Stimulated activated CD4-positive, alpha-beta T cell treated with anti-CD3 and anti-CD28 coated beads, Interleukin-4, amount 100 ng/mL, for 24 hours (primary cell): Measurements from ENCODE around the gene CEP250.
"Not testable (repeated sequence)": the region's sequence is repeated elsewhere in the genome, so short reads cannot be mapped to it uniquely, and the experiment has no call there.

ENCODE experiments used
- DNase-seq: peaks from one replicate; pipeline ENCODE4 v3.0.0-alpha.2; 2020

CEP250 gene

GRCh38 chr20:35453647-35454046 lies 1.8 kb upstream of the CEP250 start:
- no peak for DNase-seq

GRCh38 chr20:35456700-35457099 lies 1.3 kb downstream of the CEP250 start:
- not testable (repeated sequence) for DNase-seq

GRCh38 chr20:35457539-35457938 lies 2.1 kb downstream of the CEP250 start:
- DNase-seq: not testable (repeated sequence)

GRCh38 chr20:35458388-35458787 lies 3.0 kb downstream of the CEP250 start:
- DNase-seq: no peak

- no peak for DNase-seq
Measured at GRCh38 chr20:35461620-35462019, 6.2 kb downstream of the CEP250 start.

GRCh38 chr20:35462351-35462750 lies 7.0 kb downstream of the CEP250 start:
- no peak for DNase-seq

GRCh38 chr20:35463455-35464300 lies 8.3 kb downstream of the CEP250 start:
- DNase-seq: peak; percentile 67

GRCh38 chr20:35465976-35466375 lies 10.6 kb downstream of the CEP250 start:
- DNase-seq: no peak

GRCh38 chr20:35466856-35467255 lies 11.5 kb downstream of the CEP250 start:
- no peak for DNase-seq

GRCh38 chr20:35467339-35468224 lies 12.2 kb downstream of the CEP250 start:
- DNase-seq: no peak

GRCh38 chr20:35468671-35469334 lies 13.4 kb downstream of the CEP250 start:
- no peak for DNase-seq

GRCh38 chr20:35472209-35472608 lies 16.8 kb downstream of the CEP250 start:
- DNase-seq: no peak

GRCh38 chr20:35473684-35474083 lies 18.3 kb downstream of the CEP250 start:
- no peak for DNase-seq

- no peak for DNase-seq
Measured at GRCh38 chr20:35474303-35474871, 19.0 kb downstream of the CEP250 start.

GRCh38 chr20:35476288-35476687 lies 20.9 kb downstream of the CEP250 start:
- no peak for DNase-seq

- DNase-seq: no peak
Measured at GRCh38 chr20:35478804-35479472, 23.5 kb downstream of the CEP250 start.

GRCh38 chr20:35479798-35480197 lies 24.4 kb downstream of the CEP250 start:
- no peak for DNase-seq

- no peak for DNase-seq
Measured at GRCh38 chr20:35487479-35487878, 32.1 kb downstream of the CEP250 start.

GRCh38 chr20:35489717-35490116 lies 34.3 kb downstream of the CEP250 start:
- DNase-seq: no peak

- peak; percentile 59 for DNase-seq
Measured at GRCh38 chr20:35490736-35491181, 35.4 kb downstream of the CEP250 start.

GRCh38 chr20:35491823-35492222 lies 36.4 kb downstream of the CEP250 start:
- no peak for DNase-seq

GRCh38 chr20:35492352-35492751 lies 37.0 kb downstream of the CEP250 start:
- DNase-seq: no peak
